ENCODE measurements around the gene MEGF9. TPM values are rescaled to one million over a fixed set of nuclear protein-coding genes. Genes with fewer than 3 reads are reported as not detected.

The MEGF9 gene
- total and polyA plus RNA-seq, 2 donors (not counting 3 experiments of a cell fraction or from before 2014, with no cell fraction given): 4.0 to 13.0 TPM

DNA sequence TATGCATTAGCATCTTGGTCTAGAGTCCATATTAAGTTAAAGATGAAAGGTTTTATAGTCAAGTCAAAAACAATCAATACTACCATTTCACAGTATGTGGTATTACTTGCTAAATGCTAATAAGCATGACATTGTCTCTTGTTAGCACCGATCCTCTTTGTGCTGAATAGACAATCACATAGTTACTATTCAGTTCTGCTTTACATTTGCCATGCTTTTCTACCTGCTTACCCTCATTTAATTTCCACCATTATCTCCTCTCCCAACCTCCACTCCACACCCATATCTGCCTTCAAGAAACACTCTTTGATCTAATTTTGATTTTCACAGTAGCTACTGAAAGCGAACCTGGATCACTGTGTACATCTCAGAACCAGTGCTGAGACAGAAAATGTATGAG, 16.8 kb downstream of the MEGF9 start:
- CTCF ChIA-PET: interaction anchor here (0.8 to 1.1 kb wide), 2 partner anchors 9 to 77 kb away, joined by 3 read pairs; no protein-coding TSS in a partner anchor
- H3K27ac ChIP-seq (ENCODE audit: insufficient read depth, low read depth, low read length): no peak overlapping the region
- no peak for TF ChIP-seq JUN (IDR thresholded peaks at IDR 0.05; ENCODE audit: borderline replicate concordance, insufficient read depth, insufficient read length, low read depth)
- TF ChIP-seq, protein P1, sequence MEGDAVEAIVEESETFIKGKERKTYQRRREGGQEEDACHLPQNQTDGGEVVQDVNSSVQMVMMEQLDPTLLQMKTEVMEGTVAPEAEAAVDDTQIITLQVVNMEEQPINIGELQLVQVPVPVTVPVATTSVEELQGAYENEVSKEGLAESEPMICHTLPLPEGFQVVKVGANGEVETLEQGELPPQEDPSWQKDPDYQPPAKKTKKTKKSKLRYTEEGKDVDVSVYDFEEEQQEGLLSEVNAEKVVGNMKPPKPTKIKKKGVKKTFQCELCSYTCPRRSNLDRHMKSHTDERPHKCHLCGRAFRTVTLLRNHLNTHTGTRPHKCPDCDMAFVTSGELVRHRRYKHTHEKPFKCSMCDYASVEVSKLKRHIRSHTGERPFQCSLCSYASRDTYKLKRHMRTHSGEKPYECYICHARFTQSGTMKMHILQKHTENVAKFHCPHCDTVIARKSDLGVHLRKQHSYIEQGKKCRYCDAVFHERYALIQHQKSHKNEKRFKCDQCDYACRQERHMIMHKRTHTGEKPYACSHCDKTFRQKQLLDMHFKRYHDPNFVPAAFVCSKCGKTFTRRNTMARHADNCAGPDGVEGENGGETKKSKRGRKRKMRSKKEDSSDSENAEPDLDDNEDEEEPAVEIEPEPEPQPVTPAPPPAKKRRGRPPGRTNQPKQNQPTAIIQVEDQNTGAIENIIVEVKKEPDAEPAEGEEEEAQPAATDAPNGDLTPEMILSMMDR (IDR thresholded peaks at IDR 0.05; ENCODE audit: extremely low read depth in 1 of 2, insufficient read depth in 1 of 2, low read depth in 1 of 2, low read length in 2 of 2): no peak
- TF ChIP-seq MYC (IDR thresholded peaks at IDR 0.05; ENCODE audit: low read depth, low read length): no peak
- no peak for TF ChIP-seq EZH2 (IDR thresholded peaks at IDR 0.05; ENCODE audit: borderline replicate concordance, low read depth, low read length, severe bottlenecking)
- TF ChIP-seq, protein P2, sequence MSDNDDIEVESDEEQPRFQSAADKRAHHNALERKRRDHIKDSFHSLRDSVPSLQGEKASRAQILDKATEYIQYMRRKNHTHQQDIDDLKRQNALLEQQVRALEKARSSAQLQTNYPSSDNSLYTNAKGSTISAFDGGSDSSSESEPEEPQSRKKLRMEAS (IDR thresholded peaks at IDR 0.05; ENCODE audit: insufficient read depth, insufficient read length): no peak
- TF ChIP-seq POLR2A (IDR thresholded peaks at IDR 0.05; ENCODE audit: low read depth, low read length): no peak
- no peak for TF ChIP-seq GATA2 (IDR thresholded peaks at IDR 0.05; ENCODE audit: insufficient read depth, insufficient read length, low read depth, low read length)
- TF ChIP-seq FOS (IDR thresholded peaks at IDR 0.05; ENCODE audit: borderline replicate concordance, insufficient read depth, low read length): no peak
- TF ChIP-seq POLR2AphosphoS5 (IDR thresholded peaks at IDR 0.05; ENCODE audit: insufficient read depth, low read depth, low read length): no peak

More for the DNA sequence above, 16.8 kb downstream of the MEGF9 start:
- no peak for FAIRE-seq
- BruUV-seq (replicated peaks): no TSS peak
- Histone ChIP-seq H3K27me3 (ENCODE audit: control insufficient read depth in 2 of 2, insufficient read depth in 2 of 2, low read length in 2 of 2) (no peaks in the 10 kb centered on the region), H3K4me3 (replicated peaks in 1 of 3; ENCODE audit: insufficient read depth in 1 of 3, low read depth in 1 of 3, low read length in 3 of 3) (no peak overlapping the region), H3K4me2 (ENCODE audit: insufficient read depth, low read length) (no peak overlapping the region), H3K36me3 (ENCODE audit: control insufficient read depth in 2 of 2, extremely low read depth in 1 of 2, insufficient read depth in 2 of 2, low read length in 2 of 2) (no peaks in the 10 kb centered on the region), H3K9me3 (replicated peaks; ENCODE audit: control insufficient read depth, insufficient read depth, low read length) (no peaks in the 10 kb centered on the region), H3K9ac (replicated peaks; ENCODE audit: extremely low read depth, insufficient read depth, low read length) (no peak overlapping the region), H4K20me1 (replicated peaks; ENCODE audit: control insufficient read depth, extremely low read depth, insufficient read depth, low read length) (no peaks in the 10 kb centered on the region), H3K79me2 (ENCODE audit: control insufficient read depth, insufficient read depth, low read length) (no peaks in the 10 kb centered on the region), H2AFZ (ENCODE audit: low read depth, low read length) (no peak overlapping the region), H3K9me1 (replicated peaks; ENCODE audit: control insufficient read depth, extremely low read depth, insufficient read depth, low read length) (no peaks in the 10 kb centered on the region), H3K4me1 (ENCODE audit: control insufficient read depth, extremely low read depth, insufficient read depth, low read length) (peaks cover 4% of the 10 kb centered on the region)
- POLR2A ChIA-PET: no interaction called here
- dilution Hi-C loops (cut with MboI; ENCODE audit: extremely low pct_ligation_motif_present, low sequenced_read_pairs) (no loop called here), intact Hi-C loops (cut with micrococcal nuclease) (no loop called here)
- DNase-seq (ENCODE audit: low read depth, low spot score): no peak
